ENCODE results near the gene SLC16A14. TPM values are rescaled to one million over a fixed set of nuclear protein-coding genes. Genes with fewer than 3 reads are reported as not detected.

SLC16A14 gene
- total and polyA plus RNA-seq, 10 of the 15 experiments (the other 5 are each of a cell fraction or from before 2014, with no cell fraction given): 0.87 to 6.4 (median 4.1) TPM; not detected in 1

GRCh38 chr2:230008708-230009066, 60.0 kb downstream of the SLC16A14 start:
- POLR2A ChIA-PET: interaction anchor here (0.6 kb wide), 1 partner anchor 53 kb away, joined by 7 read pairs; no protein-coding TSS in a partner anchor

More at GRCh38 chr2:230008708-230009066, 60.0 kb downstream of the SLC16A14 start:
- FAIRE-seq (no peak), DNase-seq (ENCODE audit: low read depth, low spot score) (no peak), ATAC-seq (no peak)
- no peaks in the 10 kb centered on the region for H3K36me3 ChIP-seq (ENCODE audit: control insufficient read depth in 2 of 2, insufficient read depth in 2 of 2, low read length in 1 of 2)
- ChIA-PET CTCF (interaction anchor here (0.7 to 3.9 kb wide), 35 partner anchors 8 to 1386 kb away, joined by 3 to 60 read pairs (median 4); partner anchors contain the start of genes SLC16A14 and SP140L), RAD21 (ENCODE audit: unreplicated experiment) (interaction anchor here (0.6 to 2.0 kb wide), 19 partner anchors 8 to 1240 kb away, joined by 3 to 15 read pairs (median 3); no protein-coding TSS in a partner anchor), SMC1A (ENCODE audit: uncharacterized antibody, unreplicated experiment) (interaction anchor here (0.8 to 4.9 kb wide), 20 partner anchors 13 to 816 kb away, joined by 3 to 32 read pairs (median 4); no protein-coding TSS in a partner anchor)
- no peaks in the 10 kb centered on the region for H3K27me3 ChIP-seq (replicated peaks in 1 of 2; ENCODE audit: control insufficient read depth in 2 of 2, insufficient read depth in 2 of 2, low read length in 1 of 2)
- peak overlapping the region; percentile 5; the same call in 1 of the 2 replicates for H2AFZ ChIP-seq (ENCODE audit: control insufficient read depth, low read depth, low read length)
- intact Hi-C loops (cut with micrococcal nuclease; ENCODE audit: unreplicated experiment): loop anchor here (1.0 to 10.0 kb wide), 6 partner anchors 59 to 804 kb away; partner anchors contain the start of gene SLC16A14
- in situ Hi-C loops (cut with MboI): loop anchor here (5.0 to 10.0 kb wide), 3 partner anchors 154 to 796 kb away; no protein-coding TSS in a partner anchor
- TF ChIP-seq FOXM1 (IDR thresholded peaks at IDR 0.05; ENCODE audit: low read depth, low read length): no peak
- TF ChIP-seq JUNB (IDR thresholded peaks at IDR 0.05): no peak
- TF ChIP-seq NBN (IDR thresholded peaks at IDR 0.05): no peak
- no peak for TF ChIP-seq GATAD2B (conservative IDR thresholded peaks at IDR 0.05; ENCODE audit: low read depth)
- TF ChIP-seq ETV6 (conservative IDR thresholded peaks at IDR 0.05 in 1 of 2, IDR thresholded peaks at IDR 0.05 in 1 of 2; ENCODE audit: borderline replicate concordance in 1 of 2, low read depth in 1 of 2): no peak
- no peak for TF ChIP-seq E4F1 (IDR thresholded peaks at IDR 0.05; ENCODE audit: borderline replicate concordance, partially characterized antibody)
- BruUV-seq (replicated peaks): no TSS peak
- 100% methylated on average over 1 of the region's 1 CpG for WGBS (ENCODE audit: insufficient coverage, insufficient replicate concordance, low lambda C conversion rate, missing lambda C conversion rate)
- no peaks in the 10 kb centered on the region for H3K4me1 ChIP-seq (ENCODE audit: control insufficient read depth, insufficient read depth, low read length)
- H3K9ac ChIP-seq (ENCODE audit: control insufficient read depth, insufficient read depth, low read length): no peak overlapping the region
- no peaks in the 10 kb centered on the region for H3K9me3 ChIP-seq (replicated peaks; ENCODE audit: control insufficient read depth, insufficient read depth, low read length)
- no peaks in the 10 kb centered on the region for H4K20me1 ChIP-seq (ENCODE audit: control insufficient read depth, insufficient read depth)
- no peak overlapping the region for H3K4me3 ChIP-seq
- H3K79me2 ChIP-seq (ENCODE audit: control insufficient read depth, insufficient read depth, low read length): no peaks in the 10 kb centered on the region
- H3K27ac ChIP-seq (ENCODE audit: control insufficient read depth, insufficient read depth): no peak overlapping the region
- no peak overlapping the region for H3K4me2 ChIP-seq (ENCODE audit: control insufficient read depth, insufficient read depth)

Data from GM12878 (cell line).